HL-60 (cell line): Measurements from ENCODE around the gene ERGIC1.
"Not testable (repeated sequence)": the region's sequence is repeated elsewhere in the genome, so short reads cannot be mapped to it uniquely, and the experiment has no call there.

ENCODE experiments used
- DNase-seq, 2 experiments: peaks; one replicate each; pipeline ENCODE4 v3.0.0-alpha.2; 2010 to 2020; ENCODE audit warnings: low read depth in 1 of 2, low spot score in 1 of 2
- H3K27ac ChIP-seq: fragments of 250-450 bp; sonication (Bioruptor Pico); replicated peaks from 2 replicates; pipeline ENCODE4 v1.5.1; 2020; ENCODE audit warnings: mild to moderate bottlenecking, moderate library complexity
- H3K27me3 ChIP-seq: fragments of 250-450 bp; sonication (Bioruptor Pico); 2 replicates; pipeline ENCODE4 v1.5.1; 2021; ENCODE audit warnings: mild to moderate bottlenecking, moderate library complexity; ENCODE audit not compliant: insufficient read depth, poor library complexity, severe bottlenecking
- H3K4me3 ChIP-seq: replicated peaks from 2 replicates; pipeline ENCODE4 v1.5.1; 2011; ENCODE audit warnings: mild to moderate bottlenecking, control low read depth, low read length; ENCODE audit not compliant: insufficient read depth
- CTCF ChIP-seq: IDR thresholded peaks from one replicate; pipeline ENCODE4 v1.5.1; 2011; ENCODE audit warnings: low read length, control low read depth, inconsistent platforms; ENCODE audit not compliant: insufficient read depth
- GABPA ChIP-seq: IDR thresholded peaks from 2 replicates; pipeline ENCODE4 v1.6.1; 2012; ENCODE audit warnings: low read depth
- POLR2AphosphoS5 ChIP-seq: IDR thresholded peaks from 2 replicates; pipeline ENCODE4 v1.6.1; 2012; ENCODE audit warnings: low read depth
- REST ChIP-seq: IDR thresholded peaks from 2 replicates; pipeline ENCODE4 v1.6.1; 2012; ENCODE audit warnings: low read depth; ENCODE audit not compliant: insufficient replicate concordance
- SPI1 ChIP-seq: IDR thresholded peaks from 2 replicates; pipeline ENCODE4 v1.6.1; 2012; ENCODE audit warnings: low read depth, mild to moderate bottlenecking, borderline replicate concordance

ERGIC1 gene

GRCh38 chr5:172864171-172864570 lies 30.1 kb downstream of the ERGIC1 start:
- not testable (repeated sequence) for H3K27me3 ChIP-seq, DNase-seq, H3K27ac ChIP-seq, H3K4me3 ChIP-seq

- TF ChIP-seq REST (no peak), GABPA (no peak), POLR2AphosphoS5 (no peak), SPI1 (no peak)
- Histone ChIP-seq H3K27ac (no peak overlapping the region), H3K27me3 (no peaks in the 10 kb centered on the region), H3K4me3 (no peak overlapping the region)
- DNase-seq = no peak
Observed at GRCh38 chr5:172864747-172865146, 30.7 kb downstream of the ERGIC1 start.

GRCh38 chr5:172866378-172866777 lies 32.3 kb downstream of the ERGIC1 start:
- no peak for DNase-seq
- H3K4me3 ChIP-seq = no peak overlapping the region
- H3K27ac ChIP-seq = no peak overlapping the region
- TF ChIP-seq CTCF (no peak), REST (no peak), POLR2AphosphoS5 (no peak), GABPA (no peak), SPI1 (no peak)
- H3K27me3 ChIP-seq = no peaks in the 10 kb centered on the region

- TF ChIP-seq REST (no peak), GABPA (no peak), CTCF (no peak), SPI1 (no peak), POLR2AphosphoS5 (no peak)
- Histone ChIP-seq H3K4me3 (no peak overlapping the region), H3K27me3 (no peaks in the 10 kb centered on the region), H3K27ac (no peak overlapping the region)
- no peak for DNase-seq
Observed at GRCh38 chr5:172866802-172867748, 33.0 kb downstream of the ERGIC1 start.
